ENCODE data around the gene PDE4B.

DNA sequence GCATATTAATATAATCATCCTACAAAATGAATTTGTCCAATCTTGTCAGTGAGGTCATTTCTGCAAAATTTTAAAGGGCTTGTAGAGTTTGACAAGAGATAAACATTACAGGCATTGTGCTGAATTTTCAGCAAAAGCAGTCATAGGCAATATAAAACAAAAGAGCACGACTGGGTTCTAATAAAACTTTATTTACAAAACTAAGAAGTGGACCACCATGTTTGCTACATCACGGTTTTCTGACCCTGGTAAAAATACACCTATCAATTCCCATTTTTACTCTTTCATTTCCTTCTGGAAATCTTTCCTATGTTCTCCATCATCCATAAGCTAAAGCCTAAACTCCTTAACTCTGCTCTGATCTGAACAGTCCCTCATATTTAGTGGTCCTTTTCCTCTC lies 511.4 kb downstream of the PDE4B start:
- no peak for TF ChIP-seq CTCF (IDR thresholded peaks at IDR 0.05)
- no peak for TF ChIP-seq POLR2A (IDR thresholded peaks at IDR 0.05)
